Measurements from ENCODE around the gene SCUBE2.

The SCUBE2 gene

DNA sequence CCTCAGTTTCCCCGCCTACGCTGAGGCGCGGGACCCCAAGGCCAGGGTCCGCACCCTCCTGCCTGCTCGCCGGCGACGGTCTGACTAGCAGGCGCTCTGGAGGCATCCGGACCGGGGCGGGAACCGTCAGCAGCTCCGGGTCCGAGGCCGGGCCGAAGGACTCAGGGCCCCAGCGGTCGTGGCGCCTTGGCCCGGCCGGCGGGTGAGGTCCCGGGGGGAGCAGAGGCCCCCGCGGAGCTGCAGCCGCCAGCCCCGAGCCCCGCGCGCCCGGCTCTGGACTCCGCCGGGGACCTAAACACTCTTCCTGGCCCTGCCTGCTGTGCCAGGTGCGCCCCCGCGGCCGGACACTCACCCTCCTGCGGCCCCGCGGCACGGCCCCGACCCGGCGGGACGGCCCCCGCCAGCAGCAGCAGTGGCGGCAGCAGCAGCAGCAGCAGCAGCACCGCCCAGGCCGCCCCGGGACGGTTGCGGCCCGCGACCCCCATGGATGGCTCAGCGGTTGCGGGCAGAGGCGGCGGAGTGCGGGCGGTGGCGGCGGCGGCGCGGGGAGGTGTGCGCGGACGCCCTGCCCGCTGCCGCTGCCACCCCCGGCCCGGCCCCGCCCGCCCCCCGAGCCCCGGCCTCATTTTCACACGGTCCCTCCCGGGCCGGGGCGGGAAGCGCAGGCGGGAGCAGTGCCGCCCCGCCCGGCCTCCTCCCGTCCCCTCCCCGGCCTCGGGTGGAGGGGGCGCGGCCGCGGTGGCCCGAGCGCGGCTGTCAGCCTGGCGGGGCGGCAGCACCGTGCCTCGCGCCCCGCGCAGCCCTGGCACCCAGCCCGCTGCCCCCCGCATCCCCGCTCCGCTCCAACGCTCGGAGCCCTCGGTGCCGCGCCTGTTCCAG is at the start of gene SCUBE2:
TSS of gene SCUBE2 (minus strand) at position 556 of the 879 bp plus-strand sequence. CDS start at position 485, 71 bp downstream.
- TF ChIP-seq, protein P1, sequence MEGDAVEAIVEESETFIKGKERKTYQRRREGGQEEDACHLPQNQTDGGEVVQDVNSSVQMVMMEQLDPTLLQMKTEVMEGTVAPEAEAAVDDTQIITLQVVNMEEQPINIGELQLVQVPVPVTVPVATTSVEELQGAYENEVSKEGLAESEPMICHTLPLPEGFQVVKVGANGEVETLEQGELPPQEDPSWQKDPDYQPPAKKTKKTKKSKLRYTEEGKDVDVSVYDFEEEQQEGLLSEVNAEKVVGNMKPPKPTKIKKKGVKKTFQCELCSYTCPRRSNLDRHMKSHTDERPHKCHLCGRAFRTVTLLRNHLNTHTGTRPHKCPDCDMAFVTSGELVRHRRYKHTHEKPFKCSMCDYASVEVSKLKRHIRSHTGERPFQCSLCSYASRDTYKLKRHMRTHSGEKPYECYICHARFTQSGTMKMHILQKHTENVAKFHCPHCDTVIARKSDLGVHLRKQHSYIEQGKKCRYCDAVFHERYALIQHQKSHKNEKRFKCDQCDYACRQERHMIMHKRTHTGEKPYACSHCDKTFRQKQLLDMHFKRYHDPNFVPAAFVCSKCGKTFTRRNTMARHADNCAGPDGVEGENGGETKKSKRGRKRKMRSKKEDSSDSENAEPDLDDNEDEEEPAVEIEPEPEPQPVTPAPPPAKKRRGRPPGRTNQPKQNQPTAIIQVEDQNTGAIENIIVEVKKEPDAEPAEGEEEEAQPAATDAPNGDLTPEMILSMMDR (IDR thresholded peaks at IDR 0.05; ENCODE audit: low read length, missing control alignments) = no peak
- DNase-seq (ENCODE audit: low read depth) = no peak
- peak within 1 kb of the TSS; percentile 45 for H3K4me3 ChIP-seq (replicated peaks; ENCODE audit: low read depth, low read length)

DNA sequence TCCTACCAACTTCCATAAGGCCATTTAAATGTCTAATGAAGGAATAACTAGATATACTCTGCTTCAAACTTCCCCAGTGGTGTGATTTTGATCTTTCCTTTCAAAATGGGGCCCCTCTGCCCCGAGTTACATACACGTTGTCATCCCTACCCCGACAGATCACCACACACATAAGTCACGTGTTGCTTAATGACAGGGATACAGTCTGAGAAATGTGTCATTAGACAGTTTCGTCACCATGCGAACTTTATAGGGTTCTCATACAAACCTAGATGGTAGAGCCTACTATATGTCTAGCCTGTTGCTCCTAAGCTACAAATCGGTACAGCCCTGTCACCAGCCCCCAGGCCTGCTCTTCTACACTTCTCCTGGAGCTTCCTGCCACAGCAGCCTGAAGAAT is 49.8 kb upstream of the SCUBE2 start:
- DNase-seq (ENCODE audit: low read depth) = no peak
- no peak overlapping the region for H3K4me3 ChIP-seq (replicated peaks; ENCODE audit: low read depth, low read length)
- TF ChIP-seq, protein P1 (IDR thresholded peaks at IDR 0.05; ENCODE audit: low read length, missing control alignments) = no peak

DNA sequence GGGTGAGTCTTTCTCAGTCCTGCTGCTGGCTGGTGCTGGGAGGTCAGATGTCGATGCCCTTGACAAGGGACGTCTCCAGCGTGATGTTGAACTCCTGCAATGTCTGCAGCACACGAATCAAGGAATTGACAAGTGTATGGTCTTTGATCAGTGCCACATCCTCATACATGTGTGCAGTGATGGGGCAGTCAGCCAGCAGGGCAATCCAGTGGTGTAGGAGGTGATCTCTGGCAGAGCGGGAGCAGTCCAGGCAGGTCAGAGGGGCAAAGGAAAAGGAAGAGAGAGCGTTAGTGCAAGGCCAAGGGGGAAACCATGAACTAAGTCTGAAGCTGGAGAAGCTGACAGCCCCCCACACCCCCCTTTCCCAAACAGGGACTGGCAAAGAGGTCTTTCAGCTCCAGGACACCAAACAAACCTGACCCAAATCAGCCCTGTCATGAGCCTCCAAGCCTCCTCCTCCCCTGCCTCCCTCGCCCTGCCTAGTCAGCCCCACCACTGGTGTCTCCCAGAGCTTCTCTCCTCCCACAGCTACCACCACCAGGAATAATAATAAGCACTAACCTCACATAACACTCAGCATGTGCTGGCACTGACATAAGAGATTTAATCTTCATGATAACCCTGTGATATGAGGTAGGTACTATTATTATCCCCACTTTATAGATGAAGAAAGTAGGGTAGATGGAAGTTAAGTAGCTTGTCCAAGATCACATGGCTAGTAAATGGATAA is 48.4 kb upstream of the SCUBE2 start:
- TF ChIP-seq, protein P1 (IDR thresholded peaks at IDR 0.05; ENCODE audit: low read length, missing control alignments) = no peak
- H3K4me3 ChIP-seq (replicated peaks; ENCODE audit: low read depth, low read length) = no peak overlapping the region
- no peak for DNase-seq (ENCODE audit: low read depth)

DNA sequence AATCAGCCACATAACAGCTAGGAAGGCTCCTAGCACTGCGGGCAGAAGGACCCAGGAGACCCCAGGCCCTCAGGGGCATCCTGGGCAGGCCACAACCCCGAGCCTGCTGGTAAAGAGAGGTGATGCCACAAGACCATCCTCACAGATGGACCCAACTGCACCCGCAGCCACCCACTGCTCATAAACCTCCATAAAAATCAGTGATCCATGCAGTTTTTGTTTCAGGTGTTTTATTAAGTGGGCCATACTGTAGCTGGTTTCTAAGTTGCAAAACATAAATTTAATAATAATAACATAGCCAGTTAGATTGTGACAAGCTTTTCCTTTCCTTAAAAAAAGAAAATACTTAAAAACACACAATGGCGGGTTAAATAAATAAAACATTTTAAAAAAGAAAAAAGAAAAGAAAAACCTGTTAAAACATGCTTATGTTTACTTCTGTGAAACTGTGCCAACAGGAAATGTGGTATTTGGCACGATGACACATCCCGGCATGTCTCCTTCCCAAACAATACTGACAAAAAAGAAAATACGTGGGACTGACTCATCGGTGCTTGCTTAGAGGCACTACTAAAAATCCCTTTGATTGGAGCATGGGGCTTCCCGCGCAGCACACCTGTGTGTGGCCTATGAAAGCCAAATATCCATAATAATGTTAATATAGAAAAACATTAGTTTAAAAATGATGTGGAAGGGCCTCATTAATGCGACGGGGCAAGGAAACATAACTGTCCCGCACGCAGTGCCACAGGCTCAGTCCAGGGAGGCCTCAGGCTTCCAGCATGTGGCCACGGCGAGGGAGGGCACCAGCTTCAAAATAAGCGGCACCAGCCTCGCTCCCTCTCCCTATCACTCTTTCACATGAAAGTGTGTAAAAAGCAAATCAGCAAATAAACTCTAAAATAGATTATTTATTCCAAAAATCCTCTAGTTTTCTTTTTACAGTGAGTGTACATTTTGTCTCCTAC is 47.5 kb upstream of the SCUBE2 start:
- DNase-seq (ENCODE audit: low read depth) = peak; percentile 90
- no peak overlapping the region for H3K4me3 ChIP-seq (replicated peaks; ENCODE audit: low read depth, low read length)
- TF ChIP-seq, protein P1 (IDR thresholded peaks at IDR 0.05; ENCODE audit: low read length, missing control alignments) = no peak

DNA sequence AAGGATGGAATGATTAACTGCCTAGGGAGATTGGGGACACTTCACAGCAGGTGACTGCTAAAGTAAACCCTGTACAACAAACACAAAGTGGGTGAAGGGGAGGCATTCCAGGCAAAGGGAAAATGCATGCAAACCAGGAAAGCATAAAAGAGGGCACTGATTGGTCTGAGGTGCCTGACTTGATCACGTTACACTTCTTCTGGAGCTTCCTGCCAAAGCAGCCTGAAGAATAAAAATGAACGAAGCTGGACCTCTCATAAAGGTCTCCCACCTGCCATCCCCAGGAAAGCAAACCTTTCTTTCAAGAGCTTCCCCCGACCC is 46.7 kb upstream of the SCUBE2 start:
- TF ChIP-seq, protein P1 (IDR thresholded peaks at IDR 0.05; ENCODE audit: low read length, missing control alignments) = no peak
- no peak overlapping the region for H3K4me3 ChIP-seq (replicated peaks; ENCODE audit: low read depth, low read length)
- DNase-seq (ENCODE audit: low read depth) = no peak

DNA sequence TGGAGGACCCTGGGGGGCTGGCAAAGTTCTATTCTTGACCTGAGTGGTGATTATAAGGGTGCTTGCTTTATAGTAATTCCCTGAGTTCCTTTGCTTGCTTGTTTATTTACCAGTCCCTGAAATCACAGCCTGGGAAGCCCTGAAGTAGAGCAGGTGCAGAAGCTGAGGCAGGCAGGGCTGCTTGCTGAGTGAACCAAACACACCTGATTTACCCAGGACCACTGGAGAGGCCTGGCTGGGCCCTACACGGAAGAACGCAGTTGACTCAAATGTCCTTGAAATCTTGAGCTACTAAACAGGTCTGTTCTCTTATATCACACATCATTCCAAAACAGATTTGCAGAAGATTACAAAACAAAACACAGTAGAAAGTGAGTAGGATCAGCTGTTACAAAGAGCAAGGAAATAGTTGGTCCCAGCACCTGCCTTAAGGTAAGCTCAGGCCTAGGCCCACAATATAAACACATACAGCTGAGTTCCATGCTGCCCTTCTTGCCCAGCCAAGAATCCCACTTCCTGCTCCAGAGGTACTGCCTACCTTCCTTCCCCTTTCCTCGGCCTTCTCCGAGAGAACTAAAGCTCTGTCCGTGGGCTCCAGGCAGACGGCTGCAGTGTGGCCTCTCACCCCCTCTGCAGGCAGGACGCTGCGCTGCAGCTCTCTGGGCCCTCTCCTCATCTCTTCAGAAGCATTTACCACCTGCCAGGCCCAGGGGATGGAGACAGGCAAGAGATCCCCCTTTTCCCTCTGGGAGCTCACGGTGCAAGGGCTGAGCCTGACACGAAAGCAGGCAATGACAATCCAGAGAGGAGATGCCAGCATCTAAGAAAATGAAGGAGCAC is 46.1 kb upstream of the SCUBE2 start:
- DNase-seq (ENCODE audit: low read depth) = peak; percentile 72
- TF ChIP-seq, protein P1 (IDR thresholded peaks at IDR 0.05; ENCODE audit: low read length, missing control alignments) = peak; percentile 96
- H3K4me3 ChIP-seq (replicated peaks; ENCODE audit: low read depth, low read length) = no peak overlapping the region
